ENCODE results near the gene ALKBH7. TPM values are rescaled to one million over a fixed set of nuclear protein-coding genes. Genes with fewer than 3 reads are reported as not detected.
A peak's percentile ranks its signal among the peaks of the same experiment; 100 is the strongest.
"Not testable (repeated sequence)": the region's sequence is repeated elsewhere in the genome, so short reads cannot be mapped to it uniquely, and the experiment has no call there.

Gene ALKBH7, protein sequence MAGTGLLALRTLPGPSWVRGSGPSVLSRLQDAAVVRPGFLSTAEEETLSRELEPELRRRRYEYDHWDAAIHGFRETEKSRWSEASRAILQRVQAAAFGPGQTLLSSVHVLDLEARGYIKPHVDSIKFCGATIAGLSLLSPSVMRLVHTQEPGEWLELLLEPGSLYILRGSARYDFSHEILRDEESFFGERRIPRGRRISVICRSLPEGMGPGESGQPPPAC
- 10 to 100 TPM; 46.1 to 48.8 TPM for total RNA-seq

DNA sequence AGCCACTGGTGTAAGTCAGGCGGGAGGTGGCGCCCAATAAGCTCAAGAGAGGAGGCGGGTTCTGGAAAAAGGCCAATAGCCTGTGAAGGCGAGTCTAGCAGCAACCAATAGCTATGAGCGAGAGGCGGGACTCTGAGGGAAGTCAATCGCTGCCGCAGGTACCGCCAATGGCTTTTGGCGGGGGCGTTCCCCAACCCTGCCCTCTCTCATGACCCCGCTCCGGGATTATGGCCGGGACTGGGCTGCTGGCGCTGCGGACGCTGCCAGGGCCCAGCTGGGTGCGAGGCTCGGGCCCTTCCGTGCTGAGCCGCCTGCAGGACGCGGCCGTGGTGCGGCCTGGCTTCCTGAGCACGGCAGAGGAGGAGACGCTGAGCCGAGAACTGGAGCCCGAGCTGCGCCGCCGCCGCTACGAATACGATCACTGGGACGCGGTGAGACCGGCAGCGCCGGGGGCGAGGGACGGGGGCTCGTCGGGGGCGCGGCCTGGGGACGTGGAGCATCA lies at the start of gene ALKBH7:
TSS of gene ALKBH7 (plus strand) at position 201 of the 502 bp plus-strand sequence. CDS start at position 228, 27 bp downstream.
- POLR2A ChIA-PET = interaction anchor here (0.6 to 2.3 kb wide), 8 partner anchors 9 to 396 kb away, joined by 3 to 10 read pairs (median 4); partner anchors contain the start of genes CLPP, DENND1C and GTF2F1
- Mint-ChIP-seq H3K27ac (peak within 1 kb of the TSS; percentile 94), H3K4me1 (ENCODE audit: low read depth) (peaks cover 31% of the 10 kb centered on the region), H3K36me3 (ENCODE audit: low read depth) (peaks cover 21% of the 10 kb centered on the region), H3K27me3 (ENCODE audit: low read depth) (no peaks in the 10 kb centered on the region), H3K4me3 (peak within 1 kb of the TSS; percentile 87), H3K9me3 (ENCODE audit: insufficient read depth) (no peaks in the 10 kb centered on the region)
- peak; percentile 88 for ATAC-seq
- DNase-seq = peak; percentile 99
- CTCF ChIA-PET = interaction anchor here (0.9 to 1.7 kb wide), 8 partner anchors 9 to 247 kb away, joined by 3 to 8 read pairs (median 4); partner anchors contain the start of genes CLPP, GTF2F1 and KHSRP

DNA sequence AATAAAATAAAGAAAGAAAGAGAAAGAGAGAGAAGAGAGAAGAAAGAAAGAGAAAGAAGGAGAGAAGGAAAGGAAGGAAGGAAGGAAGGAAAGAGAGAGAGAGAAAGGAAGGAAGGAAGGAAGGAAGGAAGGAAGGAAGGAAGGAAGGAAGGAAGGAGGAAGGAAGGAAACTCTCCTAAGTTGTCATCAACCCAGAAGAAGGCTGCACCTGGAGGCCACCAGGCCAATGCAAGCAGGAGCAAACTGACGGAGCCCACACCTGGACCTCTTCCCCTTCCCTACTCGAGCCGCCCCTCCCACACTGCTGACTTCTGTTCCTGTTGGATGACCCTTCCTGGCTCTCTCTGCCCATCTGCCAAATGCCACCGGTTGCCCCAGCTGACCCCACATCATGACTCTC lies 47.8 kb upstream of the ALKBH7 start:
- Mint-ChIP-seq H3K27ac (no peak overlapping the region), H3K36me3 (ENCODE audit: low read depth) (no peaks in the 10 kb centered on the region), H3K9me3 (ENCODE audit: insufficient read depth) (no peaks in the 10 kb centered on the region), H3K4me3 (no peak overlapping the region), H3K4me1 (ENCODE audit: low read depth) (no peaks in the 10 kb centered on the region), H3K27me3 (ENCODE audit: low read depth) (peaks cover 1% of the 10 kb centered on the region)
- DNase-seq (no peak), ATAC-seq (no peak)
- ChIA-PET POLR2A (no interaction called here), CTCF (no interaction called here)

DNA sequence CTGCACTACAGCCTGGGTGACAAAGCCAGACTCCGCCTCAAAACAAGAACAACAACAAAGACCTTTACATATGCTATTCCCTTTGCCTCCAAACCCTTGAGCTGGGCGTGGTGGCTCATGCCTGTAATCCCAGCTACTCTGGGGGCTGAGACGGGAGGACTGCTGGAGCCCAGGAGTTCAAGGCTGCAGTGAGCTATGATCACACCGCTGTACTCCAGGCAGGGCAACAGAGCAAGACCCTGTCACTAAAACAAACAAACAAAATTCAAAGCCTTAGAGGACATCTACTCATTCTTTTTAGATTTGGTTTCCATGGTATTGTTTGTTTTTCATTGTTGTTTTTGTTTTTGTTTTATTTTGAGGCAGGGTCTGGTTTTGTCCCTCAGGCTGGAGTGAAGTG lies 47.0 kb upstream of the ALKBH7 start:
- H3K9me3 Mint-ChIP-seq (ENCODE audit: insufficient read depth) = no peaks in the 10 kb centered on the region
- no peak overlapping the region for H3K4me3 Mint-ChIP-seq
- H3K27ac Mint-ChIP-seq = no peak overlapping the region
- no peak for DNase-seq
- no peaks in the 10 kb centered on the region for H3K36me3 Mint-ChIP-seq (ENCODE audit: low read depth)
- CTCF ChIA-PET = no interaction called here
- peaks cover 1% of the 10 kb centered on the region for H3K27me3 Mint-ChIP-seq (ENCODE audit: low read depth)
- no peak for ATAC-seq
- H3K4me1 Mint-ChIP-seq (ENCODE audit: low read depth) = no peaks in the 10 kb centered on the region
- POLR2A ChIA-PET = no interaction called here

DNA sequence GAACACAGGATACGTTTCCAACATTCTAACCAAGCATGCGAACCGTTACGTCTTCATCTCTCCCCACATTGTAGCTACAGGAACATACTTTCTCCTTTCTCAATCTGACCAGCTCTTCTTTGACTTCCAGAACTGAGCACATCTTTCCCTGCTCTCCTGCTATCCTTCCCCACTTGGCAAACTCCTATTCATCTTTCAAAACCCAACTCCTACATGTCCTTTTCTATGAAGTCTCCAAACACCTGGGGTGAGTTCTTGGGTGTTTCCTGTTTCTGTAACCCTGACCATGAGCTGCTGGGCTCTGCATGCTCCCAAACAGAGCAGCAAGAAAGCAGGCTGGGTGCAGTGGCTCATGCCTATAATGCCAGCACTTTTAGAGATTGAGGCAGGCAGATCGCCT lies 45.8 kb upstream of the ALKBH7 start:
- ChIA-PET CTCF (no interaction called here), POLR2A (no interaction called here)
- Mint-ChIP-seq H3K36me3 (ENCODE audit: low read depth) (no peaks in the 10 kb centered on the region), H3K27me3 (ENCODE audit: low read depth) (peaks cover 1% of the 10 kb centered on the region), H3K4me1 (ENCODE audit: low read depth) (no peaks in the 10 kb centered on the region), H3K4me3 (no peak overlapping the region), H3K27ac (no peak overlapping the region), H3K9me3 (ENCODE audit: insufficient read depth) (no peaks in the 10 kb centered on the region)
- ATAC-seq (no peak), DNase-seq (no peak)

DNA sequence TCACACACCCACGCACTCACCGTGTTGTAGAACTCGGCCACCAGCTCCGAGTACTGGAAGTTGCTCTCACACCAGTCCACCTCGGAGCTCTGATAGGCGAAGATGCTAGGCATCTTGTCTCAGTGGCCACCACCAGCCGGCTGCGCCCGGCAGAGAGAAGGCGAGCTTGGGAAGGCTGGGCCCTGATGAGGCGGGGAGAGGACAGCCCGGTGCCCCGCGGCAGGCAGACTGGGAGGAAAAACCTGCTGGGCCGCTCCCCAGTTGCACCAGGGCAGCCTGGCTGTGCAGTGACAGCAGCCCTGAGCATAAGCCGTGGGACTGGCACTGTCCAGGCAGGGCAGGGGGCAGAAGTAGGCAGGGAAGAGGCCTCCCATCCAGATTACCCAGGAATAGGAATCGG lies 39.2 kb upstream of the ALKBH7 start, which contains the start of gene ACER1:
TSS of gene ACER1 (minus strand) at position 174 of the 400 bp plus-strand sequence. CDS start at position 113, 61 bp downstream.
- POLR2A ChIA-PET = no interaction called here
- Mint-ChIP-seq H3K27me3 (ENCODE audit: low read depth) (no peaks in the 10 kb centered on the region), H3K36me3 (ENCODE audit: low read depth) (no peaks in the 10 kb centered on the region), H3K4me3 (no peak within 1 kb of the TSS), H3K4me1 (ENCODE audit: low read depth) (no peaks in the 10 kb centered on the region), H3K27ac (no peak within 1 kb of the TSS), H3K9me3 (ENCODE audit: insufficient read depth) (no peaks in the 10 kb centered on the region)
- ATAC-seq (no peak), DNase-seq (no peak)
- CTCF ChIA-PET = interaction anchor here (1.6 kb wide), 1 partner anchor 34 kb away, joined by 5 read pairs; no protein-coding TSS in a partner anchor

DNA sequence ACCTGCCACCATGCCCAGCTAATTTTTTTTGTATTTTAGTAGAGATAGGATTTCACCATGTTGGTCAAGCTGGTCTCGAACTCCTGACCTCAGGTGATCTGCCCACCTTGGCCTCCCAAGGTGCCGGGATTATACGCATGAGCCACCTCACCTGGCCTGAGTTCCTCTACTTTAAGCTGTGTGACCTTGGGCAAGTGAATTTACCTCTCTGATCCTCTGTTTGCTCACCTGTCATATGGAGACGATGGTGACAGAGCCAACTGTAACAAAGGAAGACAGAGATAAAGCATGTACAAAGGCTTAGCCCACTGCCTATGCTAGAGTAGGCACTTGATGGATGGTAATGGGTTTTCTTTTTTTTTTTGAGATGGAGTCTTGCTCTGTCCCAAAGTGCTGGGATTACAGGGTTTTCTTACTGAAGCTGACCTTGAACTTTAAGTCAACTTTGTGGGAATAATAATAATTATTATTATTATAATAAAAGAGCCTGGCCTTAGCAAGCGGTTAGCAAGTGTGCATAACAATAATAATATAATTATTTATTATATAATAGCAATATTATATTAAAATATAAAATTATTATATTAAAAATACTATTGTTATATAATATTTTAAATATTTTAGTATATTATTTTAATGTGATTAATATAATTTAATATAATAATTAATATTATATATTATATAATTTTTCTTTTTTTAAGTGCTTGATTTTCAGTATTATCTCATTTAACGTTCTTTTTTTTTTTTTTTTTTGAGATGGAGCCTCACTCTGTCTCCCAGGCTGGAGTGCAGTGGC lies 37.9 kb upstream of the ALKBH7 start:
- H3K4me1 Mint-ChIP-seq (ENCODE audit: low read depth) = no peaks in the 10 kb centered on the region
- POLR2A ChIA-PET = no interaction called here
- CTCF ChIA-PET = no interaction called here

DNA sequence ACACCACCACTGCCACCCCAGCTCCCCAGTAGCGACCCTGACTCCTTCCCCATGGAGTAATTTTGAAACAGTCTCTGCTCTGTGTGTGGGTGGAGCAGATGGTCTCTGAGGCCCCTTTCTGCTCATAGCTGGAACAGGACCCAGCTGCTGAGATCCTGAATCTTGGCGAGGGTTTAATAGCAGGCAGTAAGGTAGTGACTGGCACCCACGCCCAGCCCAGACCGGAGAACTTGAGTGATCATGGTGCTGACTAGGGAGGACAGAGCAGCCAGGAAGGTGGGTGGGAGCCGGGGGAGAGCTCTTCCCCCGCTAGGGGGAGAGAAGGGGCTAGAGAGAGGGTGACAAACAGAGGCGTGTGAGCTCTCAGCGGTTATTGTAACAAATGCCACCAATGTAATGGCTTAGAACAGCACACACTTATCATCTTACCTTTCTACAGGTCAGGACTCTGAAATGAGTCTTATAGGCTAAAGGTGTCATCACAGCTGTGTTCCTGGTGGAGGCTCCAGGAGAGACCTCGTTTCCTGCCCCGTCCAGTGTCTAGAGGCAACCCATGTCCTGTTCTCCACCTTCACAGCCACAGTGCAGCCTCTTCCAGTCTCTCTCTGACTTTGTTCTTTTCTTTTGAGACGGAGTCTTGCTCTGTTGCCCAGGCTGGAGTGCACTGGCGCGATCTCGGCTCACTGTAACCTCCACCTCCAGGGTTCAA lies 31.9 kb upstream of the ALKBH7 start:
- no peak for DNase-seq
- ChIA-PET POLR2A (no interaction called here), CTCF (interaction anchor here (1.2 kb wide), 1 partner anchor 292 kb away, joined by 3 read pairs; no protein-coding TSS in a partner anchor)
- no peak for ATAC-seq
- Mint-ChIP-seq H3K9me3 (ENCODE audit: insufficient read depth) (no peaks in the 10 kb centered on the region), H3K27ac (no peak overlapping the region), H3K4me1 (ENCODE audit: low read depth) (peaks cover 5% of the 10 kb centered on the region), H3K27me3 (ENCODE audit: low read depth) (no peaks in the 10 kb centered on the region), H3K4me3 (no peak overlapping the region), H3K36me3 (ENCODE audit: low read depth) (peaks cover 9% of the 10 kb centered on the region)

More for the DNA sequence above, 37.9 kb upstream of the ALKBH7 start:
- H3K27ac Mint-ChIP-seq = no peak overlapping the region
- no peaks in the 10 kb centered on the region for H3K27me3 Mint-ChIP-seq (ENCODE audit: low read depth)
- DNase-seq (no peak), ATAC-seq (no peak)
- no peak overlapping the region for H3K4me3 Mint-ChIP-seq
- no peaks in the 10 kb centered on the region for H3K9me3 Mint-ChIP-seq (ENCODE audit: insufficient read depth)
- H3K36me3 Mint-ChIP-seq (ENCODE audit: low read depth) = no peaks in the 10 kb centered on the region

DNA sequence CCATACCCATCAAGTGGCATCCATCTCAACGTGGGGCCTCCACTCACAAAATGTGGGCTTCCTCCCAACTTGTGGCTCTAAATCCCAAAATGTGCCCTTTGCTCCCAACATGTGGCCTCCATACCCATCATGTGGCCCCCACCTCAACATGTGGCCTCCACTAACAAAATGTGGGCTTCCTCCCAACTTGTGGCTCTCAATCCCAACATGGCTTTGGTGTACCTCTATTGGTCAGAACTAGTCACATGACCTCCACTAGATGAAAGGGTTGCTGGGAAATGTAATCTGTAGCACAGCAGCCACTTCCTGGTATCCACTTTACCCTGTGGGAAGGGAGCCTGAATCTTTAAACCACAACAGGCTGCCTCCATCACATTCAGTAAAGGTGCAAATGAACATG lies 29.1 kb upstream of the ALKBH7 start:
- DNase-seq (no peak), ATAC-seq (no peak)
- peaks cover 5% of the 10 kb centered on the region for H3K4me1 Mint-ChIP-seq (ENCODE audit: low read depth)
- no peak overlapping the region for H3K4me3 Mint-ChIP-seq
- H3K36me3 Mint-ChIP-seq (ENCODE audit: low read depth) = peaks cover 11% of the 10 kb centered on the region
- ChIA-PET POLR2A (no interaction called here), CTCF (interaction anchor here (0.8 kb wide), 1 partner anchor 174 kb away, joined by 3 read pairs; no protein-coding TSS in a partner anchor)
- no peak overlapping the region for H3K27ac Mint-ChIP-seq
- no peaks in the 10 kb centered on the region for H3K27me3 Mint-ChIP-seq (ENCODE audit: low read depth)
- H3K9me3 Mint-ChIP-seq (ENCODE audit: insufficient read depth) = no peaks in the 10 kb centered on the region

DNA sequence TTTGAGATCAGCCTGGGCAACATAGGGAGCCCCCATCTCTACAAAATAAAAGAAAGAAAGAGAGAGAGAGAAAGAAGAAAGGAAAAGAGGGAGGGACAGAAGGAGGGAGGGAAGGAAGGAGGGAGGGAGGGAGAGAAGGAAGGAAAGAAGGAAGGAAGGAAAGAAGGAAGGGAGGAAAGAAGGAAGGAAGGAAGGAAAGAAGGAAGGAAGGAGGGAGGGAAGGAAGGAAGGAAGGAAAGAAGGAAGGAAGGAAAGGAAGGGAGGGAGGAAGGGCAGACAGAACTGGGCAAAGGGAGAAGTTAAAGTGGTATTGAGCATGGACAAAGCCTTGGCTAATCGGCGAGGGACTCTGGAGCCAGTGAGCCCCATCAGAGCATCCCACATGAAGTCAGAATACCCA lies 23.3 kb upstream of the ALKBH7 start:
- H3K27ac Mint-ChIP-seq; H3K4me1 Mint-ChIP-seq (ENCODE audit: low read depth); POLR2A ChIA-PET; H3K9me3 Mint-ChIP-seq (ENCODE audit: insufficient read depth); H3K27me3 Mint-ChIP-seq (ENCODE audit: low read depth); CTCF ChIA-PET; DNase-seq; H3K4me3 Mint-ChIP-seq; ATAC-seq: not testable (repeated sequence)
- H3K36me3 Mint-ChIP-seq (ENCODE audit: low read depth) = peaks cover 13% of the 10 kb centered on the region

DNA sequence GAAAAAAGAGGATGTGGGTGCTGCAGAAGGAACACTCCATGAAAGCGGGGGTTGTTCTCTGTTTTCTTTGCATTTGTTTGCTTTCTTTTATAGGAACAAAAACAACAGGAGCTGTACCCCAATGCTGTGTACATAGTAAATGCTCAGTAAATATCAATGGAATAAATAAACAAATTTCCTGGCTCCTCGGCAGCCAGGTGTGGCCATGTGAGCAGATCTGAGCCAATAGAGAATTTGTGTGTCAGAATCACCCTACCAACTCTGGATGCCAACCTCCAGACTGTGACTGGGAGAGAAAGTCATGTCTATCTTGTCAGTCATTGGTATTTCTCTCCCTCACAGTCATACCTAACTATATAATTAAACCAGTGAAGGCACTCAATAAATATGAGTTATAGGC lies 21.9 kb upstream of the ALKBH7 start:
- Mint-ChIP-seq H3K9me3 (ENCODE audit: insufficient read depth) (no peaks in the 10 kb centered on the region), H3K4me1 (ENCODE audit: low read depth) (no peaks in the 10 kb centered on the region), H3K27ac (no peak overlapping the region), H3K4me3 (no peak overlapping the region), H3K27me3 (ENCODE audit: low read depth) (no peaks in the 10 kb centered on the region), H3K36me3 (ENCODE audit: low read depth) (peaks cover 13% of the 10 kb centered on the region)
- DNase-seq (no peak), ATAC-seq (no peak)
- ChIA-PET CTCF (no interaction called here), POLR2A (no interaction called here)

DNA sequence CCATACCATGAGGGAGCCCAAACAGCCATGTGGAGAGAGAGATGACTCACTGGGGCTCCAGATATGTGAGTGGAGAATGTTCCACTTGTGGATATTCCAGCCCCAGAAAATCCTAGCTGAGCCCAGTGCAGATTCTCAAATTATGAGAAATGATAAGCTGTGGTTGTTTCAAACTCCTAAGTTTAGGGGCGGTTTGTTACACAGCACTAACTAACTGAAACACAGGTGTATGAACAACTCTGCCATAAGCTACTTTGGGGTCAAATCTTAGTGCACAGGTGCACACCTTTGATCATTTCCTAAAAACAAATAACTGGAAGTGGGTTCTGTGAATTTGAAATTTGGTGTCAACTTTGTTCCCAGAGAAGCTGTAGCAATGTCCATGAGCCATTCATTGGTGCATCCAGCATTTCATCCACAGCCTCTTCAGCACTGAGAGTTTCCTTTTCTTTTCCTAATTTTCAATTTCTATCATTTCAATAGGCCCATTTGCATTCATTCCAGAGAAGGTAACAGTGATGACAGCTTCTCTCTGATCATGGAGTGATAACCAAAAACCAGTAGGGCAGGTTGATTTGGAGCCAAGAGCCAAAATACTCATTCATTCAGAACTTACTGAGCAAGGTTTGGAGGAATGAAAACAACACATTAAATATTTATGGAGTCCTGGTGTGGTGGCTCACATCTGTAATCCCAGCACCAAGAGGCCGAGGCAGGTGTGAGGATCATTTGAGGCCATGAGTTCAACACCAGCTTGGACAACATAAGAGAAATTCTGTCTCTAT lies 20.0 kb upstream of the ALKBH7 start:
- Mint-ChIP-seq H3K27ac (no peak overlapping the region), H3K9me3 (ENCODE audit: insufficient read depth) (no peaks in the 10 kb centered on the region), H3K27me3 (ENCODE audit: low read depth) (no peaks in the 10 kb centered on the region), H3K36me3 (ENCODE audit: low read depth) (peaks cover 13% of the 10 kb centered on the region), H3K4me3 (no peak overlapping the region), H3K4me1 (ENCODE audit: low read depth) (no peaks in the 10 kb centered on the region)
- DNase-seq (no peak), ATAC-seq (no peak)
- POLR2A ChIA-PET = no interaction called here
- CTCF ChIA-PET = interaction anchor here (1.0 kb wide), 1 partner anchor 11 kb away, joined by 3 read pairs; no protein-coding TSS in a partner anchor
